ENCODE data around the gene SLC28A1. TPM values are rescaled to one million over a fixed set of nuclear protein-coding genes. Genes with fewer than 3 reads are reported as not detected.
A peak's percentile ranks its signal among the peaks of the same experiment; 100 is the strongest.

SLC28A1 gene
- total RNA-seq, 1 experiment from 2014 or later: 0.13 TPM

DNA sequence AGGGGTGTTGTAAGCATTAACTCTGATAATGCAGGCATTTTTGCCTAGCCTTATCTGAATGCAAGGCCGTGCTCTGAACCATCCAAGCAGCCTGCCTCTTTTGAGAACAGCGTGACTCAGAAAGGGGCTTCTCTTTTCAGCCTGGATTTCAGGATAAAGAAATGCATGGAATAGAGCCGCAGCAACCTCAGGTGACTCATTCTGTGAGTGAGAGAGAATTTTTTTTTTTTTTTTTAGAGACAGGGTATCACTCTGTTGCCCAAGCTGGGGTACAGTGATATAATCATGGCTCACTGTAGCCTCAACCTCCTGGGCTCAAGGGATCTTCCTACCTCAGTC is 76.6 kb downstream of the SLC28A1 start:
- H3K27ac Mint-ChIP-seq: peak overlapping the region; percentile 13 to 28 (median 27); a peak in 5 of 7 replicates
- no peak for DNase-seq
- H4K5ac ChIP-seq (ENCODE audit: insufficient read length, low read depth, low read length): no peak overlapping the region
- H3K9me3 ChIP-seq (ENCODE audit: control insufficient read depth, low read depth, low read length): peaks cover 5% of the 10 kb centered on the region
- peak overlapping the region; percentile 2 for H2AFZ ChIP-seq (ENCODE audit: low read length)
- H3K4me2 ChIP-seq (ENCODE audit: insufficient read depth, insufficient read length, low read length): no peak overlapping the region
- H3K4me1 Mint-ChIP-seq: peaks cover 24 to 32% of the 10 kb centered on the region in 2 experiments
- H2AK5ac ChIP-seq (ENCODE audit: insufficient read length, low read length): no peak overlapping the region
- no peak overlapping the region for H3T11ph ChIP-seq (ENCODE audit: low read length)
- H2BK15ac ChIP-seq (ENCODE audit: low read depth, low read length): no peak overlapping the region
- TF ChIP-seq, protein P1, sequence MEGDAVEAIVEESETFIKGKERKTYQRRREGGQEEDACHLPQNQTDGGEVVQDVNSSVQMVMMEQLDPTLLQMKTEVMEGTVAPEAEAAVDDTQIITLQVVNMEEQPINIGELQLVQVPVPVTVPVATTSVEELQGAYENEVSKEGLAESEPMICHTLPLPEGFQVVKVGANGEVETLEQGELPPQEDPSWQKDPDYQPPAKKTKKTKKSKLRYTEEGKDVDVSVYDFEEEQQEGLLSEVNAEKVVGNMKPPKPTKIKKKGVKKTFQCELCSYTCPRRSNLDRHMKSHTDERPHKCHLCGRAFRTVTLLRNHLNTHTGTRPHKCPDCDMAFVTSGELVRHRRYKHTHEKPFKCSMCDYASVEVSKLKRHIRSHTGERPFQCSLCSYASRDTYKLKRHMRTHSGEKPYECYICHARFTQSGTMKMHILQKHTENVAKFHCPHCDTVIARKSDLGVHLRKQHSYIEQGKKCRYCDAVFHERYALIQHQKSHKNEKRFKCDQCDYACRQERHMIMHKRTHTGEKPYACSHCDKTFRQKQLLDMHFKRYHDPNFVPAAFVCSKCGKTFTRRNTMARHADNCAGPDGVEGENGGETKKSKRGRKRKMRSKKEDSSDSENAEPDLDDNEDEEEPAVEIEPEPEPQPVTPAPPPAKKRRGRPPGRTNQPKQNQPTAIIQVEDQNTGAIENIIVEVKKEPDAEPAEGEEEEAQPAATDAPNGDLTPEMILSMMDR (conservative IDR thresholded peaks at IDR 0.05): no peak
- peaks cover 2% of the 10 kb centered on the region for H3K4me1 ChIP-seq (ENCODE audit: insufficient read depth, low read length)
- no peak overlapping the region for H2BK12ac ChIP-seq (ENCODE audit: insufficient read length, low read depth, low read length)
- no CpG with 5 or more reads among the region's 3 CpGs for WGBS (ENCODE audit: extremely low coverage, insufficient read length, low lambda C conversion rate)
- H3K23ac ChIP-seq (ENCODE audit: insufficient read length, low read depth, low read length): no peak overlapping the region
- no peak overlapping the region for H2BK5ac ChIP-seq (ENCODE audit: insufficient read length, low read length)
- no peak overlapping the region for H3K18ac ChIP-seq (ENCODE audit: insufficient read length, low read depth, low read length)
- no peak overlapping the region for H3K56ac ChIP-seq (ENCODE audit: insufficient read length, low read depth, low read length)
- peaks cover 10 to 18% of the 10 kb centered on the region in 2 experiments; a peak in 4 of 5 replicates for H3K9me3 Mint-ChIP-seq
- no peaks in the 10 kb centered on the region for H3K23me2 ChIP-seq (ENCODE audit: insufficient read length, low read depth, low read length, poor library complexity, severe bottlenecking)
- no peaks in the 10 kb centered on the region for H4K20me1 ChIP-seq (ENCODE audit: control insufficient read depth, insufficient read depth, insufficient read length)
- H3K27ac ChIP-seq (ENCODE audit: insufficient read length, low read depth, low read length): peak overlapping the region; percentile 78
- no peak overlapping the region for H3K9ac ChIP-seq (ENCODE audit: extremely low read depth, insufficient read length, low read length)
- no peak overlapping the region for H2BK120ac ChIP-seq (ENCODE audit: low read depth, low read length, poor library complexity, severe bottlenecking)
- no peaks in the 10 kb centered on the region for H3K79me2 ChIP-seq (ENCODE audit: insufficient read depth, low read length)
- no peak overlapping the region for H3K14ac ChIP-seq (ENCODE audit: insufficient read depth, low read length)
- H4K91ac ChIP-seq (ENCODE audit: insufficient read length, low read depth, low read length): no peak overlapping the region
- H4K8ac ChIP-seq (replicated peaks; ENCODE audit: insufficient read length, low read depth, low read length): no peak overlapping the region
- H3K4ac ChIP-seq (ENCODE audit: low read depth, low read length): no peak overlapping the region
- H2BK20ac ChIP-seq (ENCODE audit: low read depth, low read length, poor library complexity, severe bottlenecking): no peak overlapping the region
- H3K36me3 Mint-ChIP-seq (ENCODE audit: insufficient read depth in 1 of 3, low read depth in 3 of 3): peaks cover 0 to 14% (median 7%) of the 10 kb centered on the region in 3 experiments; a peak in 6 of 7 replicates
- no peaks in the 10 kb centered on the region for H3K27me3 Mint-ChIP-seq (ENCODE audit: low read depth)
- H3K4me3 Mint-ChIP-seq: no peak overlapping the region
- no peaks in the 10 kb centered on the region for H3K27me3 ChIP-seq (ENCODE audit: insufficient read depth, low read length)
- no peaks in the 10 kb centered on the region for H3K79me1 ChIP-seq (ENCODE audit: insufficient read depth, low read depth, low read length, poor library complexity, severe bottlenecking)

Data from H9 (cell line).